Kidney tubule cell (primary cell): ENCODE data around the gene SULT2B1.

ENCODE experiments used
- DNase-seq: peaks from one replicate; pipeline ENCODE4 v3.0.0-alpha.2; 2018; ENCODE audit warnings: low spot score

Gene SULT2B1

DNA sequence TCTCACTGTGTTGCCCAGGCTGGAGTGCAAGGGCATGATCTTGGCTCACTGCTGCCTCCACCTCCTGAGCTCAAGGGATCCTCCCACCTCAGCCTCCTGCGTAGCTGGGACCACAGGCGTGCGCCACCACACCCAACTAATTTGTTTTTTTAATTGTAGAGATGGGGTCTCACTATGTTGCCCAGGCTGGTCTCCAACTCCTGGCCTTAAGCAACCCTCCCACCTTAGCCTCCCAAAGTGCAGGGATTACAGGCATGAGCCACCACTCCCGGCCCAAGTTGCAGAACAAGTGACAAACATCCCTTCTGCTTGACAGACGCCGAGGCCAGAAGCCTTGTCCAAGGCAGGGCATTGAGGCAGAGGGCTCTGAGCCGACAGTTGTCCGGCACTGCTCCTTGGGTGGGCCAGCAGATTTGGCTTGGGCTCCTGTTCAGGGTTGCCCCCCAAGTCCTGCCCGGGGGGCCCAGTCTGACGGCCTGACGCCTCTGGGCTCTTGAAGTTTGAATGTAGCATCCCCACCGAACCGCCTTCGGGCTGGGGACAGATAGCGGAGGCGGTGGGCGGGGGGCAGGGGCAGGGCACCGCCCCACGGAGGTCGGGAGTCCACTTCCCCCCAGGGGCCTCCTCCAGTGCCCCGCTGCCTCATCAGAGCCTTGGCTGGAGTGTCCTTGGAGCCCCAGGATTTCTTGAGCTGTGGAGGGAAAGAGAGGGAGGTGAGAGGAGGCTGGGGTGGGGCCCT lies 48.9 kb downstream of the SULT2B1 start:
- no peak for DNase-seq

DNA sequence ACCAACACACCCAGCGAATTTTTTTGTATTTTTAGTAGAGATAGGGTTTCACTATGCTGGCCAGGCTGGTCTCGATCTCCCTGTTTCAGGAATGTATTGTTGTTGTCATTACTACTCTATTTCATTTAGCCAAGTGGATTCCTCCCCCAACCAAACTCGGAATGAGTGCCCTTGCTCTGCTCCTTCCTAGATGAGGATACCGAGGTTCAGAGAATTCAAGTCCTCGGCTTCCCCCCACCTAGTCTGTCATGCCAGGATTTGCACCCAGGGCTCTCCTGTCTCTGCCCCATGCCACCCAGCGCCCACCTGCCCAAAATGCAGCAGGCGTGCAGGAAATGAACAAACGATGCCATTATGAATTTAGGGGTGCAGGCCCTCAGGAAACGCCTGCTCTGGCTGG lies 51.0 kb downstream of the SULT2B1 start:
- no peak for DNase-seq

DNA sequence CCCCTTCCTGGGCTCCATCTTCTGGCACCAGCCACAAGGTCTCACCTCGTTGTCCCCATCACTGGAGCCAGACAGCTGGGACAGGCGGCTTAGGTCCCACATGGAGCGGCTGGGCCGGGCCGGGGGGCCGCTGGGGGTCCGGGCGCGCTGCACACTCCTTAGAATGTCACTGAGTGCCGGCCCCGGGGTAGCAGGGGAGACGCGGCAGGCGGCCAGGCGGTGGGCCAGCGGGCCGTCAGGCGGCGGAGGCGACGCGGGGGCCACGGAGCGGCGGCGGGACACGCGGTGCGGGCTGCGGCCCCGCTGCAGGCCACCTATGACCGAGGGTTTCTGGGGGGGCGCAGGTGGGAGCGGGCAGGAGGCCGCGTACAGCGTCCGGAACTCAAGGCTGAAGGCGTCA lies 51.5 kb downstream of the SULT2B1 start:
- no peak for DNase-seq

DNA sequence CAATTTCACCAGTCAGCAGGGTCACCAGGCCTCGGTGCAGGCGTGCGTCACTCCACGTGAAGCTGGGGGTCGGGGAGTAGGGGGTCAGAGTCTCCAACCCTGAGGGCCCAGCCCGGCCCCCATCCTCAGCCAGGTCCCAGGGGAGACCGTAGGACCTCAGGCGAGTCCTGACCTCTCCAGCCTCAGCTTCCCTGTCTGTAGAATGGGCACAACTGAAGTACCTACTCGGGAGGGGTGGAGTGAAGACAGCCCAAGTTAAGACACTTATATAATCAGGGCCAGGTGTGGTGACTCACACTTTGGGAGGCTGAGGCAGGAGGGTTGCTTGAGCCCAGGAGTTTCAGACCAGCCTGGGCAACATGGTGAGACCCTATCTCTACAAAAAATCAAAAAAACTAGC lies 51.9 kb downstream of the SULT2B1 start:
- DNase-seq: no peak

DNA sequence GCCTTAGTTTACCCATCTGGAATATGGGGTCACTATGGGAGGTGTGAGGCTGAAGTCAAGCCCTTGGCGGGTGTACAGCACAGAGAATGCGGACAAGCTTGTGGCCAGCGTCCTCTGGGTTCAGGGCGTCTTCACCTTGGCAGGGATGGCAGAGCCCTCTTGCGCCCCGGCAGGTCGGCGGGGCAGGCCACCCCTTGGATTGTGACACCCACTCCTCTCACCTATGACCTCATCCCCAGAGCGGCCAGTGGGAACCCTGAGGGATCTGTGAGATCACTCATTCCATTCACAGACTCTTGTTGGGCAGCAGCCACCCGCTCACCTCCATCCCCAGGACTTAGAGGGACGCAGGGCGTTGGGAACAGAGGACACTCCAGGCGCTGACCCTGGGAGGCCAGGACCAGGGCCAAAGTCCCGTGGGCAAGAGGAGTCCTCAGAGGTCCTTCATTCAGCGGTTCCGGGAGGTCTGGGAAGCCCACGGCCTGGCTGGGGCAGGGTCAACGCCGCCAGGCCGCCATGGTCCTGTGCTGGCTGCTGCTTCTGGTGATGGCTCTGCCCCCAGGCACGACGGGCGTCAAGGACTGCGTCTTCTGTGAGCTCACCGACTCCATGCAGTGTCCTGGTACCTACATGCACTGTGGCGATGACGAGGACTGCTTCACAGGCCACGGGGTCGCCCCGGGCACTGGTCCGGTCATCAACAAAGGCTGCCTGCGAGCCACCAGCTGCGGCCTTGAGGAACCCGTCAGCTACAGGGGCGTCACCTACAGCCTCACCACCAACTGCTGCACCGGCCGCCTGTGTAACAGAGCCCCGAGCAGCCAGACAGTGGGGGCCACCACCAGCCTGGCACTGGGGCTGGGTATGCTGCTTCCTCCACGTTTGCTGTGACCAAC lies 54.7 kb downstream of the SULT2B1 start, which contains the start of gene SPACA4:
SPACA4 (plus strand) TSS at position 280 of the 896 bp plus-strand sequence; CDS start at position 517, 237 bp downstream.
- DNase-seq: no peak

DNA sequence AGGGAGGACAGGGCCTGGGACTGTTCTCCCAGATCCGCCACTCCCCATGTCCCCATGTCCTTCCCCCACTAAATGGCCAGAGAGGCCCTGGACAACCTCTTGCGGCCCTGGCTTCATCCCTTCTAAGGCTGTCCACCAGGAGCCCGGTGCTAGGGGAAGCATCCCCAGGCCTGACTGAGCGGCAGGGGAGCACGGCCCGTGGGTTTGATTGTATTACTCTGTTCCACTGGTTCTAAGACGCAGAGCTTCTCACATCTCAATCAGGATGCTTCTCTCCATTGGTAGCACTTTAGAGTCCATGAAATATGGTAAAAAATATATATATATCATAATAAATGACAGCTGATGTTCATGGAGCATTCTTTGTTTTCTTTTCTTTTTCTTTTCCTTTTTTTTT lies 55.4 kb downstream of the SULT2B1 start:
- DNase-seq: no peak

DNA sequence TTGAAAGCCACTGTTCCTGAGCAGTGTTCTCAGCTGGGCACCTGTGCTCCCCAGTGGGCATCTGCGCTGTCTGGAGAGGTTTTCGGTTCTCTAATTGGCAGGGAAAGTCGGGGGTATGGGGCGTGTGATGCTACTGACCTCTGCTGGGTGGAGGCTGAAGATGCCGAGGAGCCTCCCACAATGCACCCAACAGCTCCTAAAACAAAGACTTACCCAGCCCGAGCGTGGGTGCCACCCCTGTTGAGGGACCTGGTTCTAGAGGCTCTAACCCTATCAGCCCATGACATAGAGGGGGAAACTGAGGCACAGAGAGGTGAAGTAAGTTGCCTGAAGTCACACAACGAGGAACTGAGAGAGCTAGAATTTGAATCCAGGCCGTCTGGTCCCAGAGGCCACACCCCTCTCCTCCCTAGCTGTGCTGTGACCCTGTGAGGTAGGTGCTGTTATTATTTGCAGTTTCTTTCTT lies 56.9 kb downstream of the SULT2B1 start:
- no peak for DNase-seq

DNA sequence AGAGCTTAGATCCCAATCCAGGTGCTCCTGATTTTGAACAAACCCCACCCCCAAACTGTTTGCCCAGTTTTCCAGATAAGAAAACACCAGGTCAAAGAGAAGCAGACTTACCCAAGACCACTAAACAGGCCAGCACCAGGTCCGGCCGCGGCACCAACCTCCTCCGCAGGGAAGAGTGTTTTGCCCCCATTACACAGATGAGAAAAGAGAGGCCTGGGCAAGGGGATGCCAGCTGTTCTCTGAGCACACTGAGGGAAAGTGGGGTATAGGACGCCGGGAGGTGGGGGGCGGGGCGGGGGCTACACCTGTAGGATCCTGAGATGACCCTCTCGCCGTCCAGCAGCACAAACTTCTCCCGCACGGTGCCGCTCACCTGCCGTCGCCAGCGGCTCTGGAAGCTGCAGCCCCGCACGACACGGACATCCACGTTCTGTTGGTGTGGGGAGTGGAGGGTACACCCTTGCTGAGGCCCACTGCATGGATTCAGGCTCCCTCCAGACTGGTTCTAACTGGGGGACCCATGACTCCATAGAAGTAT lies 57.7 kb downstream of the SULT2B1 start:
- DNase-seq: no peak

DNA sequence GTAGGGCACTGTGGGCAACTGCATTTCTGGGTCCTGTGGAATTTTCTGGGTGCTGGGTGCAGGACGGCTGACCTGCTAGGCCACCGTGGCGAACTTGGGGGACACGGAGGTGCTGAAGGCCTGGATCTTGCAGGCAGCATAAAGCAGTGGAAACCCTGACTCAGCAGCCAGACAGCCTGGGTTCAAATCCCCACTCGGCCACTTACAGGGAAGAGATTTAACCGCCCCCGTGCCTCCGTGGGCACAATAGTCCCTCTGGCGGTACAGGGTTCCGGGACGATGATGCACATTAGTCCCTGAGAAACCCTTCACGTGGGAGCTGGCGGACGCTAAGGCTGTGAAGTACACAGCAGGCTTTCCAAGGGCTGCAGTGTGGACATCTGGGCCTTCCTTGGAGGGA lies 59.9 kb downstream of the SULT2B1 start:
- DNase-seq: no peak

DNA sequence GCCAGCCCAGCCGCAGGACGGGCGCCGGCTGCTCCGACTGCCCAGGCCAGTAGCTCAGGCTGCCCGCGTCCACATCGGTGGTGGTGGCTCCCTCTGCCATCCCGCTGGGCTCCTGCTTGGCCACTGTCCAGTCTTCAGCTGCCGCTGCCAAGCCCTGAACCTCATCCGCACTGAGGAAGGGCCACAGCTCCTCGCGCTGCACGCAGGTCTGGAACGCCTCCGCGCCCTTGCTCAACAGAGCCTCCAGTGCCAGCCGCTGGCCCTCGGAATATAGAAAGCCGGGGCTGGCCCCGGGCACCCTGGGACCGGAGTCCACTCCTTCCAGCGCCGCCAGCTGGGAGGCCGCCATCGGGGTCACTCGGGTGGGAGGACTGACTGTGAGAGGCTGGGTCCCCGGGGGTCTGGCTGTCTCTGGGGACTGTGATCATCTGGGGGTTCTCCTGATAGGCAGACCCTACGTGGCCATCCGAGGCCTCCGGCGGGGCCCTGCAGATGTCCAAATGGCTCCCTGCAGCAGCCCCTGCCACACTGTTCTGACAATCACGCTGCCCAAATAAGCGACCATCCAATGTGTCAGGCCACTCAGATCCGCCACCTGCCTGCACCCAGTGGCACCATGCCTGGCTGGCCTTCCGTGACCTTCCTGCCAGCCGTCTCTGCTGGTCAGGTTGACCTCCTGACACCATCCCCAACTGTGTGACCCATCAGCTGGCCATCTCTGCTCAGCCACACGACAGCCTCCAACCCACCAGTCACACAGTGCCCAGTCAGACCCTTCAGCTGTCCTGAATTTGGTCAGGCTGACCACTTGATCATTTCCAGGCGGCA lies 61.3 kb downstream of the SULT2B1 start:
- no peak for DNase-seq

DNA sequence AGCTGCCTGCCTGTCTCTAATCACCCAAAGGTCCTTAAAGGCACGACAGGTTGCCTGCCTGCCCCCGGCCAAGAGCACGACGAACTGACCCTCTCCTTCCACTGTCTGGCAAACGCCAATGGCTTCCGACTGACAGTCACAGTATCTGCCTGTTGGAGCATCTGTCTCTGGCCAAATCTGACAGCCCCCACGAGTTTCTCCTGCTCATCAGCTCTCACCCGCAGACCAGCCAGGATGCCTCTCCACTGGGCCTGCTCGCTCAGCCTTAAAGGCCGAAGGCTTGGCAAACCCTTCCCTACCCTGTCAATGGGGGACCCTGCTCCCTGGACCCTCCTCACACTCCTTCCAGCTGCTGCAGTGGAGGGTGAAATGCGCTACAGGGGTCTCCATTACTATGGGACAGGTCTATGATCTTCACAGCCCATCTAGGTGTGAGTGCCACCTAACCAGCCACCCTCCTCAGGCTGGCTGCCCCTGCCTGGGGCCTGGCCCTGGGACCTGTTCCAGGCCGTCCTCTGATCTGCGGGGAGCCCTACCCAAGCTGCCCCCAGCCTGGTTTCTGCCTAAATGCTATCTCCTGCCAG lies 62.0 kb downstream of the SULT2B1 start:
- no peak for DNase-seq

DNA sequence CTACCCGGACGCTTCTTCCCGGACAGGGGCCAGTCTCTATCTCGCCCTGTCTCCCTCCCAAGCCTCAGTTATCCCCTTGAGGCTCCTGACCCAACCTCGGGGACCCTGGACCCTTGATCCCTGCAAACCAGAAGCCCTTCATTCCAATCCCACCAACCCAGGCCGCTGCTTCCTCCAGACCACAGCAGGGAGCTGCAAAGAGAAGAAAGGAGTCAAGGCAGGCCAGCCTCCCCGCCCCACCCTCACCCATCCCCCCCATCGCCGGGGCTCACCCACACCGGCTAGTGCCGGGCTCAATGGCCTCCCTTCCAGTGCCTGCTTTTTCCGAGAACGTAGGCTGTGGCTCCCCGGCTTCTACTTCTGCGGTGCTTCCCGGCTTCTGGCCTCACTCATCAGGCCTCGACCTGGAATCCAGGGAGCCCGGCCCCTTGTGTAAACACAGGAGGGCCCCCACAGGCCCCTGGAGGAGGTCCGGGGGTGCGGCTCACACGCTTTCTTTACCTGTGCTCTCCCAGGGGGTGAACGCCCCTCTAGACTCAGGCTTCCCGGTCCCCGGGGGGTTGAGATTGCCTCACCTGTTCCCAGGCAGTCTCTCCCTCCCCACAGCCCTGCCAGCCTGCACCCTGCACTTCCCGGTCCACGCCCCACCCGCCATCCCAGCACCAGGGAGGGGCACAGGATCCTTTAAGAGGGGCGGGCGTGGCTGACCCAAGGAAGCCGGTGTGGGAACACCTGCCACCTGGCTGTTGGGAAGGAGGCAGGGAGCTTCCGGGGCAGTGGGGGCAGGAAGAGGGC lies 62.7 kb downstream of the SULT2B1 start, which contains the start of gene FAM83E:
FAM83E (minus strand) TSS at position 641 of the 795 bp plus-strand sequence. CDS start 1,704 bp downstream, outside the sequence.
- no peak for DNase-seq

DNA sequence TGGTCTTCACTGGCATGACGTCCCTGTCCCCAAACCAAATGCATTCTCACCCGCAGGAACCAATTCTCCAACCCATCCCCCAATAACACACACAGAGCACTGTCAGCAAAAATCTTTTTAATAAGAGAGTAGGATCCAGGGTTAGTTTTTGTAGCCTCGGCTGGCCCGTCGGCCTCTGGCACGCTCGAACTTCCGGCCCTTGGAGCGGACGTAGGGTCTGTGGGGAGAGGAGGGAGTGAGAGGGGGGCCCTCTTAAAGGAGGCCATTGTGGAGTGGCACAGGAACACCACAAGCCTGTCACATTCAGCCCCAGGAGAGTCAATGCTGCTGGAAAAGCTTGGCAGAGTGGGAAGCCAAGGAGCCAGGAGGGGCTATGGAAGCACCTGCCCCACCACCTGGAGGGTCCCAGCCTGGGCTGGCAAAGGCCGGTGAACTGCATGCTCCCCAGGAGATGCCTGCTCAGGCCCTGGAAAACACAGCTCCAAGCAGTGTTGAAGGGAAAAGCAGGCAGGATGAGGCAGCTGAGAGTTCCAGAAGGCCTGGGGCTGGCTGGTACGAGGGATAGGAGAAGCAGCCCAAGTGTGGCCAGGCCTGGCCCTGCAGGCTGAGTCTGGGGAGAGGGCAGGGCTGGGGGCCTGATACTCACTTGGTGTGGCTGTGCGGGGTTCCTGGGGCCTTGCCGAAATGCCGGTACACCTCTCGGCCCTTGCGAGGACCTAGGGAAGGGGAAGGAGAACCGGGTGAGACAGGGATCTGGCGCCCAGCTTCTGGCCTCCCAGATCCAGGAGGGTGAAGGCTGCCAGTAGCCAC lies 63.5 kb downstream of the SULT2B1 start:
- no peak for DNase-seq

DNA sequence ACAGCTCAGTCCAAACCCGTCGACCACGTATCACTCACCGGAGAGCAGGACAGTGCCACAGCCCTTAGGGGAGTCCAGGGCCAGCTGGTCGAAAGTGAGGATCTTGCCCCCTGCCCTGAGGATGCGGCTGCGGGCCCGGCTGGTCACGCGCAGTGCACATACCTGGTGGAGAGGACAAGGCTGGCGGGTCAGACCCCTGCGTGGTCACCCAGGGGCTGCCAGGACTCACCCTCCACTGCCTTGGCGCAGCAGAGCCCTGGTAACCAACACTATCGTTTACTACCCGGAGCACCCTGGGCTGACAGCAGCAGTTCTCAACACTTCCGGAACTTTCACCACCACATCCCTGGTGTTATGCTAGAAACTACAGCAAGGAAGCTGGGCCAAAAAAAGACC lies 64.1 kb downstream of the SULT2B1 start:
- DNase-seq: no peak

DNA sequence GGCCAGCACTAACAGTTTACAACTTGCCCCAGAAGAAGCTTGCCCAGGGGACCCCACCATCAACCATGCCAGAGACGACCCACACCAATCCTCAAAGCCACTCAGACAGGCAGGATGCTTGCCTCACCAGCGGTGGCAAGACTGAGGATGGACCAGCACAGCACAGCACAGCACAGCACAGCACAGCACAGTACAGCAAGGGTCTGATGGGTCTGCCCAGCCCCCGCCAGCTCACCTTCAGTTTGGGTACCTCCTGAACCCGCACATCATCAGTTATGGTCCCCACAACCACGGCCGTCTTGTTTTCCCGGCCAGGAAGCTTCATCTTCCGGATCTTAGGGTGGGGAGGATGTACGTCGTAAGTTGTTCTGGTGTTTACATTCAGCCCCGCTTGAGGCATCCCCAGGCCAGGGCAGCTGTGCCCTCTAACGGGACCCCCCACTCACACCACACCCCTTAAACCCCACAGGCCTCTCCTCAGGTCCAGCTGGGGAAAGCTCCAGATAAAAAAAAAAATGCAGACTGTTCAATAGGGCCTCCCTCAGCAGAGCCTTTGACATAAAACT lies 64.6 kb downstream of the SULT2B1 start:
- no peak for DNase-seq

DNA sequence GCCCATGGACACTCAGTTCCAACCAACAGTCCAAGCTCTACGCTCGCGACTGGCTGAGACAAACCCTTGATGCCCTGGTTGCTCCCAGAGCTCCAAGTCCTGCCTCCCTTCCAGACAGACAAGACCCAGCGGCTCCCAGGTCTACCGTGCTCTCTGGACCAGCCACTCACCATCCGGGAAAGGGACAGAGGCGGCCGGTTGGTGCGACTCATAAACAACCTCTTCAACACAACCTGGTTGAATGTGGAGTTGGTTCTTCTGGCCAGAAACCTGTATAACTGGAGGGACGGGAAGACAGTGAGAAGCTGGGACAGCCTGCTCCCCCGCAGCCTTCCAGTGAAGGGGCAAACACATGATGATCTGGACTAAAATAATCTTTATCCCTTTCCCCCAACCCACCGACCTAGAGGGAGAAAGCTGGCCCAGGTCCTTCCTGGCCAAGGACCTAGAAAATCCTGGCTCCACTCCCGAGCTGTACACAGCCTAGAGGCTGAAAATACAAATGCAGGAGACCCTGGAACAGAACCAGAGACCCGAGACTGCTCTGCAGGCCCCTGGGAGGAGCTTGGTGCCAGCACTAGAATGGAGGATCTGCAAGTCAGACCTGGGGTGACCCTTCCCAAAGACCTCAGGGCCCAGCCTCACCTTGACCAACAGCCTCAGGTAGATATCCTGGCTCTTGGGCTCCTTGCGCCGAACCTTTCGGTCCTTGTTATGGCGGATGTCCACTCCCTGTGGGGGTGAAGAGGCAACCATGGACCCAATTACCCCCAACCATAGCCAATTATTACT lies 65.4 kb downstream of the SULT2B1 start:
- DNase-seq: no peak

DNA sequence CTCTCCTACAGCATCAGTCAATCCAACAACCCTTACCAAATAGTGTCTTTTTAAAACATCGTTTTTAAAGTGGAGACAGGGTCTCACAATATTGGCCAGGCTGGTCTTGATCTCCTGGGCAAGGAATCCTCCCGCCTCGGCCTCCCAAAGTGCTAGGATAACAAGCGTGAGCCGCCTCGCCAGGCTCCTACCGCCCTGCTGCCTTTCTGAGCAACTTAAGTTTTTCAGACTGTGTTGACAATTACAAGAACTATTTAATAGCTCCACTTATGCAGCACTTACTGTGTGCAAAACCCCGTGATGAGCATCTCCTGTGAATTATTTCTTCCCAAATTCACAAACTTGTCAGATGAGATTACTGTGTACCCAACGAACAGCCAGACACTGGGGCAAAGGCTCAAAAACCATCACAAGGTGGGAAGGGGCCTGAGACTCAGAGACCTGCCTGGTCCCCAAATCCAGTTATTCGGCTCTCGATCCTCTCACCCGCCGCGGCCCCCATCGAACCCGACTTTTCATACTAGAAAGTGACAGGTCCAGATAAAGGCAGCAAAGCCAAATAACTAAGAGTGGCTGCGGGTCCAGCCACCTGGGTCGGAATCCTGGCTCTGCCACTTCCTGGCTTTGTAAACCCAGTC lies 66.4 kb downstream of the SULT2B1 start:
- DNase-seq: no peak
